GM12865 (cell line): ENCODE data around the gene HLCS.

Experiments
- DNase-seq: peaks from one replicate; pipeline ENCODE4 v3.0.0; 2010; ENCODE audit warnings: low read depth
- H3K4me3 ChIP-seq: 2 replicates; pipeline ENCODE4 v1.5.1; 2011; ENCODE audit warnings: mild to moderate bottlenecking, low read depth, low read length, control low read depth
- CTCF ChIP-seq: IDR thresholded peaks from 2 replicates; pipeline ENCODE4 v1.5.1; 2011; ENCODE audit warnings: low read length, control low read depth, low read depth, inconsistent platforms; ENCODE audit not compliant: insufficient read depth; ENCODE audit errors: missing control alignments

HLCS gene

GRCh38 chr21:36800734-36801133, 165.7 kb downstream of the HLCS start:
- no peak overlapping the region for H3K4me3 ChIP-seq
- TF ChIP-seq CTCF: no peak
- DNase-seq: no peak

- TF ChIP-seq CTCF: no peak
- no peak overlapping the region for H3K4me3 ChIP-seq
- no peak for DNase-seq
Observed at GRCh38 chr21:36799869-36800268, 166.6 kb downstream of the HLCS start.

GRCh38 chr21:36798491-36798890, 168.0 kb downstream of the HLCS start:
- DNase-seq: no peak
- TF ChIP-seq CTCF: no peak
- H3K4me3 ChIP-seq: no peak overlapping the region

- no peak for DNase-seq
- H3K4me3 ChIP-seq: no peak overlapping the region
- no peak for TF ChIP-seq CTCF
Observed at GRCh38 chr21:36796070-36796469, 170.4 kb downstream of the HLCS start.

GRCh38 chr21:36792505-36792967, 173.9 kb downstream of the HLCS start:
- no peak for DNase-seq
- TF ChIP-seq CTCF: no peak
- no peak overlapping the region for H3K4me3 ChIP-seq

- DNase-seq: no peak
- no peak overlapping the region for H3K4me3 ChIP-seq
- TF ChIP-seq CTCF: no peak
Observed at GRCh38 chr21:36791695-36792470, 174.6 kb downstream of the HLCS start.

- no peak overlapping the region for H3K4me3 ChIP-seq
- DNase-seq: no peak
- no peak for TF ChIP-seq CTCF
Observed at GRCh38 chr21:36791180-36791579, 175.3 kb downstream of the HLCS start.
